Naive thymus-derived CD4-positive, alpha-beta T cell (primary cell): Measurements from ENCODE around the gene ADGRG6. TPM values are rescaled to one million over a fixed set of nuclear protein-coding genes. Genes with fewer than 3 reads are reported as not detected.

Experiments
- ATAC-seq: fragments of 150-1000 bp; cut with Tn5 transposase; 2 replicates; pipeline ENCODE4 v1.10.0; 2021; ENCODE audit warnings: mild to moderate bottlenecking, moderate library complexity
- CTCF ChIA-PET: fragments of 350-600 bp; sonication (Branson Sonifier 250); formaldehyde crosslinking; loops from one replicate; lab custom pipeline; 2021; ENCODE audit warnings: antibody characterized with exemption; lab: Charles Lee
- POLR2A ChIA-PET: fragments of 350-600 bp; sonication (Branson Sonifier 250); formaldehyde crosslinking; loops from one replicate; lab custom pipeline; 2021; ENCODE audit warnings: antibody characterized with exemption, inconsistent platforms; lab: Charles Lee
- DNase-seq, 9 donors: peaks; one replicate each; pipeline versions ENCODE4 v3.0.0 to v3.0.0-alpha.2; 2020 to 2022; ENCODE audit warnings: mixed read lengths in 1 of 9
- H3K27ac ChIP-seq: one replicate; pipeline ENCODE4 v1.7.0; 2013; ENCODE audit warnings: mild to moderate bottlenecking, low read depth, low read length, moderate library complexity
- H3K27me3 ChIP-seq, 2 donors: one replicate each; pipeline ENCODE4 v1.7.0; 2013; ENCODE audit warnings: low read length in 2 of 2, mild to moderate bottlenecking in 2 of 2, moderate library complexity in 2 of 2; ENCODE audit not compliant: control insufficient read depth in 2 of 2, insufficient read depth in 2 of 2
- H3K36me3 ChIP-seq, 3 experiments: 1 replicate in 2 of 3; 2 replicates in 1 of 3; pipeline ENCODE4 v1.7.0; 2013; ENCODE audit warnings: low read length in 3 of 3, mild to moderate bottlenecking in 3 of 3, moderate library complexity in 1 of 3; ENCODE audit not compliant: insufficient read depth in 3 of 3, control insufficient read depth in 2 of 3
- H3K4me1 ChIP-seq, 2 donors: one replicate each; pipeline ENCODE4 v1.7.0; 2013; ENCODE audit warnings: low read length in 2 of 2, mild to moderate bottlenecking in 2 of 2, moderate library complexity in 1 of 2; ENCODE audit not compliant: control insufficient read depth in 2 of 2, insufficient read depth in 2 of 2
- H3K4me3 ChIP-seq: 2 replicates; pipeline ENCODE4 v1.7.0; 2013; ENCODE audit warnings: mild to moderate bottlenecking, low read length
- H3K9me3 ChIP-seq, 3 experiments: 1 replicate in 2 of 3; 2 replicates in 1 of 3; pipeline ENCODE4 v1.7.0; 2013; ENCODE audit warnings: low read length in 3 of 3; ENCODE audit not compliant: control insufficient read depth in 2 of 3
- H3K27ac Mint-ChIP-seq, 9 donors: one replicate each; pipeline ENCODE4 v1.8.0; 2020 to 2022; ENCODE audit warnings: mixed read lengths in 9 of 9, mild to moderate bottlenecking in 8 of 9, moderate library complexity in 5 of 9, inconsistent platforms in 2 of 9
- H3K27me3 Mint-ChIP-seq, 5 donors: one replicate each; pipeline ENCODE4 v1.8.0; 2021 to 2022; ENCODE audit warnings: mixed read lengths in 5 of 5, mild to moderate bottlenecking in 1 of 5
- H3K36me3 Mint-ChIP-seq, 5 donors: one replicate each; pipeline ENCODE4 v1.8.0; 2020 to 2022; ENCODE audit warnings: mixed read lengths in 5 of 5, mild to moderate bottlenecking in 3 of 5, inconsistent platforms in 1 of 5
- H3K4me1 Mint-ChIP-seq, 7 donors: one replicate each; pipeline ENCODE4 v1.8.0; 2020 to 2022; ENCODE audit warnings: mixed read lengths in 7 of 7, mild to moderate bottlenecking in 3 of 7, inconsistent platforms in 1 of 7
- H3K4me3 Mint-ChIP-seq, 10 donors: one replicate each; pipeline ENCODE4 v1.8.0; 2020 to 2022; ENCODE audit warnings: mild to moderate bottlenecking in 10 of 10, mixed read lengths in 10 of 10, moderate library complexity in 6 of 10, inconsistent platforms in 2 of 10
- H3K9me3 Mint-ChIP-seq, 11 donors: one replicate each; pipeline ENCODE4 v1.8.0; 2020 to 2022; ENCODE audit warnings: mixed read lengths in 11 of 11, mild to moderate bottlenecking in 4 of 11, inconsistent platforms in 1 of 11, moderate library complexity in 1 of 11
- intact Hi-C, 2 donors: fragments of 100-400 bp; cut with micrococcal nuclease; formaldehyde crosslinking; loops; one replicate each; pipeline ENCODE4 v1.15.1; 2023
- polyA plus RNA-seq, 2 donors: library from polyadenylated mRNA; unstranded; fragments of 300-500 nt; fragmentation: Illumina TruSeq; gene quantifications; one replicate each; pipeline ENCODE4 v1.2.3, GENCODE V29; 2021
- total RNA-seq, 6 experiments: library from RNA in 5 of 6; stranded (reverse) in 5 of 6; gene quantifications; 1 replicate in 5 of 6; 2 replicates in 1 of 6; pipeline ENCODE4 v1.2.3 and lab custom pipeline; 2021 to 2026

ADGRG6 gene
- total and polyA plus RNA-seq, 7 experiments from 2014 or later, result 0.02 to 3.6 (median 0.57) TPM; not detected in 2

GRCh38 chr6:142322504-142323198 is 20.8 kb downstream of the ADGRG6 start:
- Mint-ChIP-seq H3K9me3 (no peaks in the 10 kb centered on the region), H3K36me3 (no peaks in the 10 kb centered on the region), H3K4me3 (no peak overlapping the region), H3K27me3 (peaks cover 0 to 17% (median 4%) of the 10 kb centered on the region in 5 donors), H3K4me1 (peaks cover 0 to 3% (median 0%) of the 10 kb centered on the region in 7 donors), H3K27ac (no peak overlapping the region)
- no peaks in the 10 kb centered on the region for H3K9me3 ChIP-seq
- no peaks in the 10 kb centered on the region for H3K27me3 ChIP-seq
- no peak overlapping the region for H3K4me3 ChIP-seq
- intact Hi-C loops, result no loop called here
- H3K4me1 ChIP-seq, result no peaks in the 10 kb centered on the region
- no peak overlapping the region for H3K27ac ChIP-seq
- ChIA-PET CTCF (interaction anchor here (0.6 to 1.0 kb wide), 2 partner anchors 115 to 1602 kb away, joined by 3 read pairs; no protein-coding TSS in a partner anchor), POLR2A (no interaction called here)
- no peaks in the 10 kb centered on the region for H3K36me3 ChIP-seq
- no peak for DNase-seq
- no peak for ATAC-seq

- ChIA-PET CTCF (interaction anchor here (0.6 kb wide), 1 partner anchor 348 kb away, joined by 3 read pairs; no protein-coding TSS in a partner anchor), POLR2A (no interaction called here)
- Mint-ChIP-seq H3K27me3 (peaks cover 0 to 24% (median 3%) of the 10 kb centered on the region in 5 donors), H3K4me3 (no peak overlapping the region), H3K9me3 (no peaks in the 10 kb centered on the region), H3K36me3 (no peaks in the 10 kb centered on the region), H3K27ac (no peak overlapping the region), H3K4me1 (peaks cover 0 to 3% (median 0%) of the 10 kb centered on the region in 7 donors)
- intact Hi-C loops, result no loop called here
- H3K4me3 ChIP-seq, result no peak overlapping the region
- DNase-seq (no peak), ATAC-seq (no peak)
- no peaks in the 10 kb centered on the region for H3K36me3 ChIP-seq
- no peaks in the 10 kb centered on the region for H3K9me3 ChIP-seq
- H3K27ac ChIP-seq, result no peak overlapping the region
- H3K27me3 ChIP-seq, result no peaks in the 10 kb centered on the region
- H3K4me1 ChIP-seq, result no peaks in the 10 kb centered on the region
Observed at GRCh38 chr6:142323377-142323776, 21.6 kb downstream of the ADGRG6 start.

- H3K4me3 ChIP-seq, result no peak overlapping the region
- H3K9me3 ChIP-seq, result no peaks in the 10 kb centered on the region
- Mint-ChIP-seq H3K4me1 (peaks cover 0 to 3% (median 0%) of the 10 kb centered on the region in 7 donors), H3K27ac (no peak overlapping the region), H3K36me3 (no peaks in the 10 kb centered on the region), H3K27me3 (peaks cover 0 to 20% (median 0%) of the 10 kb centered on the region in 5 donors), H3K9me3 (no peaks in the 10 kb centered on the region), H3K4me3 (no peak overlapping the region)
- no peaks in the 10 kb centered on the region for H3K27me3 ChIP-seq
- POLR2A ChIA-PET, result no interaction called here
- intact Hi-C loops, result no loop called here
- no peak for ATAC-seq
- CTCF ChIA-PET, result no interaction called here
- no peaks in the 10 kb centered on the region for H3K36me3 ChIP-seq
- H3K4me1 ChIP-seq, result no peaks in the 10 kb centered on the region
- DNase-seq, result no peak
- no peak overlapping the region for H3K27ac ChIP-seq
Observed at GRCh38 chr6:142324111-142324510, 22.3 kb downstream of the ADGRG6 start.

DNA sequence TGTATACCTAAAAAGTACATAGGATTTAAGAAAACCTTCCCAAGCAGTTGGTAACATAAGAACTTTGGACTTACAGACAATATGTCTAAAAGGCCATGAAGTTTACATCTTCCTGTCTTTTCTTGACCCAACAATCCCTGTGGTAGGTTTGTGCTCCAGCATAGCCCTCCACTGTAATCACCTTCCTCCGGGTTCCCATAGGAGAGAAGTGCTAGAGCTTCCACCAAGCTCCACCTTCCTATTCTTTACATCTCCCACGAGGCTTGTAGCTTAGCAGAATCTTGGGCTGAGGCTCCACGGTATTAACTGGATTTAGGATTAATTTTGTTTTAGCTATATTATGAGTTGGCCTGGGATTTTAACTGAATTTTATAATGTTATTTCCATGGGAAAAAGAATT is 23.3 kb downstream of the ADGRG6 start:
- CTCF ChIA-PET, result no interaction called here
- DNase-seq, result no peak
- H3K27me3 ChIP-seq, result no peaks in the 10 kb centered on the region
- intact Hi-C loops, result no loop called here
- Mint-ChIP-seq H3K27ac (no peak overlapping the region), H3K27me3 (peaks cover 0 to 21% (median 0%) of the 10 kb centered on the region in 5 donors), H3K9me3 (no peaks in the 10 kb centered on the region), H3K36me3 (no peaks in the 10 kb centered on the region), H3K4me3 (no peak overlapping the region), H3K4me1 (peaks cover 0 to 6% (median 0%) of the 10 kb centered on the region in 7 donors)
- H3K27ac ChIP-seq, result no peak overlapping the region
- no peak for ATAC-seq
- no peaks in the 10 kb centered on the region for H3K4me1 ChIP-seq
- H3K4me3 ChIP-seq, result no peak overlapping the region
- no peaks in the 10 kb centered on the region for H3K9me3 ChIP-seq
- H3K36me3 ChIP-seq, result no peaks in the 10 kb centered on the region
- POLR2A ChIA-PET, result no interaction called here

DNA sequence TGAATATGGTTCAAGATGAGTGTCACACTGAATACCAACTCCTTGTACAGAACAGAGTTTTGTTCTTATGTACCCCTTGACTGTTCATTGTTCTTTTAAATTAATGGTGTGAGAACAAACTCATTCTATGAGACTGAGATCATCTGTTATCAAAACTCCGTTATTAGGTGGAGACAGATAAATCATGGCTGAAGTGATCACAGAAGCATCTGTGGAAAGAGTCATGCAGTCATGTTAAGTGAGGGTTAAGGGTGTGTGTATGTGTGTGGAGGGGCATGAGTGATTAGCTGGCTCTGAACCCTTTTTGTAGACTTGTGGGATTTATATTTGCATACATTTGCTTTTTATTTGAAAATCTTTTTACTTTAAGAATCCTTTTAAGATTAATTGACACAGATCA is 24.7 kb downstream of the ADGRG6 start:
- Mint-ChIP-seq H3K9me3 (no peaks in the 10 kb centered on the region), H3K27me3 (peaks cover 0 to 21% (median 0%) of the 10 kb centered on the region in 5 donors), H3K4me1 (peaks cover 2 to 18% (median 8%) of the 10 kb centered on the region in 7 donors), H3K36me3 (no peaks in the 10 kb centered on the region), H3K4me3 (no peak overlapping the region), H3K27ac (no peak overlapping the region)
- intact Hi-C loops, result no loop called here
- Histone ChIP-seq H3K4me3 (no peak overlapping the region), H3K9me3 (no peaks in the 10 kb centered on the region), H3K36me3 (no peaks in the 10 kb centered on the region), H3K4me1 (peaks cover 0 to 9% of the 10 kb centered on the region in 2 donors), H3K27ac (no peak overlapping the region), H3K27me3 (no peaks in the 10 kb centered on the region)
- ChIA-PET POLR2A (no interaction called here), CTCF (no interaction called here)
- DNase-seq, result no peak
- ATAC-seq, result no peak

- no peak for ATAC-seq
- H3K27ac ChIP-seq, result no peak overlapping the region
- Mint-ChIP-seq H3K4me1 (peaks cover 4 to 21% (median 12%) of the 10 kb centered on the region in 7 donors), H3K9me3 (no peaks in the 10 kb centered on the region), H3K4me3 (no peak overlapping the region), H3K36me3 (no peaks in the 10 kb centered on the region), H3K27ac (no peak overlapping the region), H3K27me3 (peaks cover 0 to 21% (median 0%) of the 10 kb centered on the region in 5 donors)
- POLR2A ChIA-PET, result no interaction called here
- H3K9me3 ChIP-seq, result no peaks in the 10 kb centered on the region
- CTCF ChIA-PET, result interaction anchor here (0.7 kb wide), 1 partner anchor 52 kb away, joined by 3 read pairs; no protein-coding TSS in a partner anchor
- no peaks in the 10 kb centered on the region for H3K27me3 ChIP-seq
- H3K36me3 ChIP-seq, result no peaks in the 10 kb centered on the region
- no peak for DNase-seq
- intact Hi-C loops, result no loop called here
- no peak overlapping the region for H3K4me3 ChIP-seq
- H3K4me1 ChIP-seq, result peaks cover 0 to 11% of the 10 kb centered on the region in 2 donors
Observed at GRCh38 chr6:142328070-142328469, 26.3 kb downstream of the ADGRG6 start.
